Trophoblast cell (in vitro differentiated cells and primary cell): ENCODE data around the gene SRPRA.
A peak's percentile ranks its signal among the peaks of the same experiment; 100 is the strongest.

ENCODE experiments used
- DNase-seq, 2 donors: peaks; one replicate each; pipeline ENCODE4 v3.0.0-alpha.2; 2016
- H2AFZ ChIP-seq: 2 replicates; pipeline ENCODE4 v1.6.1; 2013; ENCODE audit warnings: low read length, moderate library complexity, mild to moderate bottlenecking; ENCODE audit not compliant: insufficient read depth, poor library complexity
- H2AK5ac ChIP-seq: 2 replicates; pipeline ENCODE4 v1.6.1; 2013; ENCODE audit warnings: mild to moderate bottlenecking, low read length
- H2BK120ac ChIP-seq: 2 replicates; pipeline ENCODE4 v1.6.1; 2013; ENCODE audit warnings: low read length, mild to moderate bottlenecking, moderate library complexity; ENCODE audit not compliant: insufficient read depth, poor library complexity
- H2BK12ac ChIP-seq: 2 replicates; pipeline ENCODE4 v1.6.1; 2013; ENCODE audit warnings: mild to moderate bottlenecking, low read length, moderate library complexity
- H2BK5ac ChIP-seq: 2 replicates; pipeline ENCODE4 v1.6.1; 2013; ENCODE audit warnings: low read length, low read depth, moderate library complexity, mild to moderate bottlenecking; ENCODE audit not compliant: poor library complexity
- H3K14ac ChIP-seq: 2 replicates; pipeline ENCODE4 v1.6.1; 2013; ENCODE audit warnings: mild to moderate bottlenecking, low read length
- H3K18ac ChIP-seq: 2 replicates; pipeline ENCODE4 v1.6.1; 2013; ENCODE audit warnings: mild to moderate bottlenecking, low read length
- H3K23ac ChIP-seq: 2 replicates; pipeline ENCODE4 v1.6.1; 2013; ENCODE audit warnings: low read length
- H3K27ac ChIP-seq: 2 replicates; pipeline ENCODE4 v1.5.1; 2013; ENCODE audit warnings: low read depth, mild to moderate bottlenecking, inconsistent platforms, low read length, moderate library complexity
- H3K27me3 ChIP-seq: 2 replicates; pipeline ENCODE4 v1.6.1; 2013; ENCODE audit warnings: inconsistent platforms, mild to moderate bottlenecking, low read length, moderate library complexity; ENCODE audit not compliant: insufficient read depth
- H3K36me3 ChIP-seq, 2 experiments: 1 replicate in 1 of 2; 2 replicates in 1 of 2; pipeline ENCODE4 v1.6.1; 2013; ENCODE audit warnings: low read length in 2 of 2, mild to moderate bottlenecking in 2 of 2, moderate library complexity in 1 of 2; ENCODE audit not compliant: insufficient read depth in 2 of 2, control insufficient read depth in 1 of 2
- H3K4ac ChIP-seq: 2 replicates; pipeline ENCODE4 v1.6.1; 2013; ENCODE audit warnings: low read depth, mild to moderate bottlenecking, low read length, moderate library complexity
- H3K4me1 ChIP-seq, 2 experiments: 1 replicate in 1 of 2; 2 replicates in 1 of 2; pipeline ENCODE4 v1.6.1; 2013; ENCODE audit warnings: low read length in 2 of 2, mild to moderate bottlenecking in 2 of 2, moderate library complexity in 1 of 2; ENCODE audit not compliant: insufficient read depth in 2 of 2, control insufficient read depth in 1 of 2
- H3K4me2 ChIP-seq: 2 replicates; pipeline ENCODE4 v1.6.1; 2013; ENCODE audit warnings: inconsistent platforms, mild to moderate bottlenecking, low read length, moderate library complexity
- H3K4me3 ChIP-seq: 2 replicates; pipeline ENCODE4 v1.5.1; 2013; ENCODE audit warnings: mild to moderate bottlenecking, low read depth, low read length, inconsistent platforms
- H3K79me1 ChIP-seq: one replicate; pipeline ENCODE4 v1.6.1; 2013; ENCODE audit warnings: low read length
- H3K79me2 ChIP-seq: 2 replicates; pipeline ENCODE4 v1.6.1; 2013; ENCODE audit warnings: low read length, mild to moderate bottlenecking; ENCODE audit not compliant: control insufficient read depth, insufficient read depth, poor library complexity
- H3K9ac ChIP-seq: 2 replicates; pipeline ENCODE4 v1.6.1; 2013; ENCODE audit warnings: mild to moderate bottlenecking, low read length
- H3K9me3 ChIP-seq: 2 replicates; pipeline ENCODE4 v1.6.1; 2013; ENCODE audit warnings: low read depth, mild to moderate bottlenecking, control low read depth, inconsistent platforms, low read length; ENCODE audit not compliant: insufficient read depth
- H4K12ac ChIP-seq: 2 replicates; pipeline ENCODE4 v1.6.1; 2013; ENCODE audit warnings: low read depth, mild to moderate bottlenecking, low read length, moderate library complexity
- H4K8ac ChIP-seq: 2 replicates; pipeline ENCODE4 v1.6.1; 2013; ENCODE audit warnings: low read depth, mild to moderate bottlenecking, low read length, moderate library complexity
- H4K91ac ChIP-seq: one replicate; pipeline ENCODE4 v1.6.1; 2013; ENCODE audit warnings: low read depth, mild to moderate bottlenecking, low read length, moderate library complexity
- WGBS: extraction: QIAGEN DNeasy Blood & Tissue Kit; methylation state at CpG from one replicate; pipeline ENCODE4 v1.1.7; 2013; ENCODE audit warnings: missing lambda C conversion rate; ENCODE audit not compliant: insufficient read length, insufficient coverage; ENCODE audit errors: extremely low coverage; 5-methylcytosine and 5-hydroxymethylcytosine counted together

Gene SRPRA

GRCh38 chr11:126267650-126268049, 1.0 kb downstream of the SRPRA start:
- Histone ChIP-seq H3K4me3 (peak overlapping the region; percentile 98), H4K91ac (no peak overlapping the region), H3K9me3 (no peaks in the 10 kb centered on the region), H3K36me3 (peaks cover 37 to 57% of the 10 kb centered on the region in 2 experiments), H3K4ac (peak overlapping the region; percentile 87), H3K79me1 (peaks cover 7% of the 10 kb centered on the region), H2BK120ac (no peak overlapping the region), H3K9ac (peak overlapping the region; percentile 99), H3K27me3 (no peaks in the 10 kb centered on the region), H2AFZ (no peak overlapping the region), H3K23ac (no peak overlapping the region), H3K27ac (no peak overlapping the region), H3K4me2 (peak overlapping the region; percentile 86), H4K12ac (no peak overlapping the region), H3K4me1 (peaks cover 9% of the 10 kb centered on the region in 2 experiments), H3K14ac (peak overlapping the region; percentile 7), H2AK5ac (peak overlapping the region; percentile 2), H3K18ac (no peak overlapping the region), H3K79me2 (peaks cover 12% of the 10 kb centered on the region), H2BK12ac (no peak overlapping the region), H2BK5ac (no peak overlapping the region), H4K8ac (peak overlapping the region; percentile 50)
- no peak for DNase-seq
- WGBS: no CpG with 5 or more reads among the region's 6 CpGs

GRCh38 chr11:126265811-126266210, 2.9 kb downstream of the SRPRA start:
- no peak overlapping the region for H3K9ac ChIP-seq
- no CpG with 5 or more reads among the region's 8 CpGs for WGBS
- no peaks in the 10 kb centered on the region for H3K27me3 ChIP-seq
- no peak overlapping the region for H3K4ac ChIP-seq
- H2AFZ ChIP-seq: no peak overlapping the region
- H3K79me1 ChIP-seq: peaks cover 7% of the 10 kb centered on the region
- no peaks in the 10 kb centered on the region for H3K9me3 ChIP-seq
- no peak overlapping the region for H4K8ac ChIP-seq
- no peak overlapping the region for H4K12ac ChIP-seq
- H3K79me2 ChIP-seq: peaks cover 12% of the 10 kb centered on the region
- no peak overlapping the region for H2BK12ac ChIP-seq
- no peak overlapping the region for H3K18ac ChIP-seq
- H2AK5ac ChIP-seq: no peak overlapping the region
- H3K23ac ChIP-seq: no peak overlapping the region
- no peak overlapping the region for H3K4me3 ChIP-seq
- DNase-seq: peak; percentile 79 to 88
- no peak overlapping the region for H2BK5ac ChIP-seq
- H3K4me1 ChIP-seq: peaks cover 9% of the 10 kb centered on the region in 2 experiments
- no peak overlapping the region for H2BK120ac ChIP-seq
- no peak overlapping the region for H3K27ac ChIP-seq
- H3K36me3 ChIP-seq: peaks cover 40 to 55% of the 10 kb centered on the region in 2 experiments
- H4K91ac ChIP-seq: no peak overlapping the region
- no peak overlapping the region for H3K14ac ChIP-seq
- H3K4me2 ChIP-seq: no peak overlapping the region

- Histone ChIP-seq H3K9me3 (no peaks in the 10 kb centered on the region), H2AK5ac (no peak overlapping the region), H4K8ac (no peak overlapping the region), H3K4me3 (no peak overlapping the region), H3K4me1 (peaks cover 4 to 5% of the 10 kb centered on the region in 2 experiments), H3K4ac (no peak overlapping the region), H3K18ac (no peak overlapping the region), H4K12ac (no peak overlapping the region), H2BK120ac (no peak overlapping the region), H3K9ac (no peak overlapping the region), H3K79me2 (peaks cover 7% of the 10 kb centered on the region), H3K4me2 (no peak overlapping the region), H4K91ac (no peak overlapping the region), H3K14ac (no peak overlapping the region), H2AFZ (no peak overlapping the region), H2BK5ac (no peak overlapping the region), H3K23ac (no peak overlapping the region), H3K79me1 (peaks cover 2% of the 10 kb centered on the region), H3K27ac (no peak overlapping the region), H3K36me3 (peaks cover 40 to 56% of the 10 kb centered on the region in 2 experiments), H3K27me3 (no peaks in the 10 kb centered on the region), H2BK12ac (no peak overlapping the region)
- WGBS: no CpG with 5 or more reads among the region's 6 CpGs
- DNase-seq: no peak
Measured at GRCh38 chr11:126263489-126263888, 5.2 kb downstream of the SRPRA start.

DNA sequence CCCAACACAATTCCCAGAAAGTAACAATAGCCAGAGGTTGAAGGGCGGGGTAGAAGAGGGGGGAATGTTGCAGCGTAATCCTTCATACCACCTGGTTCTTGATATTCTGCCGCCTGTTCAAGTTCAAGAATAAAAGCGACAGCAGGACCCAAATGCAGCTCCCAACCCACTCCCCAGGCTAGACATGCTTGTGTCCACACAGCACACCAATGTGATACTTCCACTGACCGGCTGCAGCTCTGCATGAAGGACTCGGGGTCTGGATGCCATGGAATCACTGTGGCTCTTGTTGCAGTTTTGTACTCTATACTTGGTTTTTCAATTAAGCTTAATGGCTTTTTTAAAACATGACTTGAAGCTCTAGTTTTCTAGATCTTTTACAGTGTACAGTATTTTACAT, 6.5 kb downstream of the SRPRA start:
- Histone ChIP-seq H3K36me3 (peaks cover 40 to 58% of the 10 kb centered on the region in 2 experiments), H4K12ac (no peak overlapping the region), H3K9me3 (no peaks in the 10 kb centered on the region), H3K23ac (no peak overlapping the region), H3K79me1 (no peaks in the 10 kb centered on the region), H2BK5ac (no peak overlapping the region), H3K18ac (no peak overlapping the region), H3K4ac (no peak overlapping the region), H3K79me2 (no peaks in the 10 kb centered on the region), H3K27me3 (no peaks in the 10 kb centered on the region), H3K4me3 (no peak overlapping the region), H3K4me1 (no peaks in the 10 kb centered on the region), H4K8ac (no peak overlapping the region), H3K14ac (no peak overlapping the region), H3K4me2 (no peak overlapping the region), H2BK12ac (no peak overlapping the region), H3K27ac (no peak overlapping the region), H2AK5ac (no peak overlapping the region), H4K91ac (no peak overlapping the region), H2BK120ac (no peak overlapping the region), H3K9ac (no peak overlapping the region), H2AFZ (no peak overlapping the region)
- no CpG with 5 or more reads among the region's 6 CpGs for WGBS
- no peak for DNase-seq
